ENCODE measurements around the gene GNAQ.

GRCh38 chr9:78001946-78002731 is 29.5 kb downstream of the GNAQ start:
- TF ChIP-seq CTCF (IDR thresholded peaks at IDR 0.05) (no peak), GTF2I (CRISPR knock-in tag; conservative IDR thresholded peaks at IDR 0.05) (no peak), NR3C1 (CRISPR knock-in tag; conservative IDR thresholded peaks at IDR 0.05; ENCODE audit: low read depth) (no peak), IRF2 (CRISPR knock-in tag; IDR thresholded peaks at IDR 0.05; ENCODE audit: borderline replicate concordance, low read depth) (no peak)

All from WTC11 (cell line).